GM12878 (cell line): ENCODE data around the gene EAF1. TPM values are rescaled to one million over a fixed set of nuclear protein-coding genes. Genes with fewer than 3 reads are reported as not detected.
A peak's percentile ranks its signal among the peaks of the same experiment; 100 is the strongest.

Source experiments
- ATAC-seq: fragments of 200-7000 bp; cut with Tn5 transposase; 3 replicates; pipeline ENCODE4 v1.9.1; 2020; ENCODE audit warnings: mild to moderate bottlenecking, moderate library complexity
- BruUV-seq: library from RNA; stranded (reverse); fragments of 400-500 nt; replicated peaks from 2 replicates; lab custom pipeline; 2021; lab: Mats Ljungman, UMichigan
- CTCF ChIA-PET: fragments of 300-600 bp; sonication (Branson Sonifier 250); formaldehyde crosslinking; extraction: SDS; loops from one replicate; lab custom pipeline; 2021; ENCODE audit warnings: inconsistent platforms; lab: Yijun Ruan, JAX
- POLR2A ChIA-PET: fragments of 350-600 bp; formaldehyde crosslinking; extraction: SDS; loops from one replicate; lab custom pipeline; 2021; ENCODE audit warnings: inconsistent platforms; lab: Charles Lee
- RAD21 ChIA-PET: fragments of 300-600 bp; sonication (Branson Sonifier 250); formaldehyde crosslinking; loops from one replicate; lab custom pipeline; 2023; ENCODE audit warnings: antibody characterized with exemption; ENCODE audit not compliant: unreplicated experiment; lab: Charles Lee
- SMC1A ChIA-PET: fragments of 300-600 bp; sonication (Branson Sonifier 250); formaldehyde crosslinking; loops from one replicate; lab custom pipeline; 2023; ENCODE audit not compliant: unreplicated experiment, uncharacterized antibody; lab: Charles Lee
- DNase-seq: peaks from one replicate; pipeline ENCODE4 v3.0.0-alpha.2; 2011; ENCODE audit warnings: low read depth, low spot score
- FAIRE-seq: peaks from 3 replicates; lab custom pipeline; 2011; peaks lifted over from hg19 to GRCh38; lab: Jason Lieb, UNC
- H2AFZ ChIP-seq: 2 replicates; pipeline ENCODE4 v1.6.0; 2011; ENCODE audit warnings: low read depth, low read length, control low read depth; ENCODE audit not compliant: control insufficient read depth
- H3K27ac ChIP-seq: 2 replicates; pipeline ENCODE4 v1.5.1; 2011; ENCODE audit warnings: control low read depth; ENCODE audit not compliant: control insufficient read depth, insufficient read depth
- H3K27me3 ChIP-seq, 2 experiments: replicated peaks in 1 of 2; 2 replicates each; pipeline versions ENCODE4 v1.6.0 to v1.6.1; 2011; ENCODE audit warnings: low read length in 1 of 2; ENCODE audit not compliant: control insufficient read depth in 2 of 2, insufficient read depth in 2 of 2
- H3K36me3 ChIP-seq, 2 experiments: 2 replicates each; pipeline ENCODE4 v1.5.1; 2011; ENCODE audit warnings: low read length in 1 of 2; ENCODE audit not compliant: control insufficient read depth in 2 of 2, insufficient read depth in 2 of 2
- H3K4me1 ChIP-seq: 2 replicates; pipeline ENCODE4 v1.6.1; 2011; ENCODE audit warnings: mild to moderate bottlenecking, low read length, moderate library complexity, mixed read lengths; ENCODE audit not compliant: control insufficient read depth, insufficient read depth
- H3K4me2 ChIP-seq: 2 replicates; pipeline ENCODE4 v1.6.0; 2011; ENCODE audit warnings: control low read depth; ENCODE audit not compliant: control insufficient read depth, insufficient read depth
- H3K4me3 ChIP-seq: fragments of 200-600 bp; sonication (generic); 2 replicates; pipeline ENCODE4 v1.5.1; 2016
- H3K79me2 ChIP-seq: 2 replicates; pipeline ENCODE4 v1.6.0; 2011; ENCODE audit warnings: low read length; ENCODE audit not compliant: control insufficient read depth, insufficient read depth
- H3K9ac ChIP-seq: 2 replicates; pipeline ENCODE4 v1.8.0; 2011; ENCODE audit warnings: low read length, control low read depth, mixed read lengths; ENCODE audit not compliant: control insufficient read depth, insufficient read depth
- H3K9me3 ChIP-seq: replicated peaks from 3 replicates; pipeline ENCODE4 v1.5.1; 2011; ENCODE audit warnings: mild to moderate bottlenecking, low read length; ENCODE audit not compliant: control insufficient read depth, insufficient read depth
- H4K20me1 ChIP-seq: 2 replicates; pipeline ENCODE4 v1.6.0; 2011; ENCODE audit not compliant: control insufficient read depth, insufficient read depth
- CBX5 ChIP-seq: sonication (generic); IDR thresholded peaks from 2 replicates; pipeline ENCODE4 v1.6.1; 2016; ENCODE audit warnings: low read depth, moderate library complexity, mild to moderate bottlenecking, inconsistent platforms
- CHD1 ChIP-seq: IDR thresholded peaks from 2 replicates; pipeline ENCODE4 v1.6.1; 2012; ENCODE audit warnings: low read depth, low read length, improper control_type of control experiment
- E2F8 ChIP-seq: fragments of 450-650 bp; IDR thresholded peaks from 2 replicates; pipeline ENCODE4 v1.6.1; 2018; ENCODE audit warnings: mild to moderate bottlenecking, low read depth, moderate library complexity; ENCODE audit not compliant: partially characterized antibody
- IKZF1 ChIP-seq: fragments of 450-650 bp; conservative IDR thresholded peaks from 2 replicates; pipeline ENCODE4 v1.6.1; 2017; ENCODE audit warnings: antibody characterized with exemption, mild to moderate bottlenecking
- MLLT1 ChIP-seq: fragments of 450-650 bp; IDR thresholded peaks from 2 replicates; pipeline ENCODE4 v1.6.1; 2016; ENCODE audit warnings: mild to moderate bottlenecking
- NFYA ChIP-seq: IDR thresholded peaks from 2 replicates; pipeline ENCODE4 v1.6.1; 2011; ENCODE audit warnings: low read depth, mild to moderate bottlenecking, low read length, improper control_type of control experiment, borderline replicate concordance
- POLR2AphosphoS2 ChIP-seq: IDR thresholded peaks from 2 replicates; pipeline ENCODE4 v1.6.1; 2011; ENCODE audit warnings: low read depth, mild to moderate bottlenecking, low read length, improper control_type of control experiment, moderate library complexity
- RB1 ChIP-seq: fragments of 450-650 bp; formaldehyde crosslinking; IDR thresholded peaks from 2 replicates; pipeline ENCODE4 v1.6.1; 2017; ENCODE audit warnings: mild to moderate bottlenecking, borderline replicate concordance
- RBBP5 ChIP-seq: fragments of 200-600 bp; sonication (generic); conservative IDR thresholded peaks from 2 replicates; pipeline ENCODE4 v1.6.1; 2016
- RELA ChIP-seq: fragments of 450-650 bp; IDR thresholded peaks from 2 replicates; pipeline ENCODE4 v1.8.0; 2014; ENCODE audit warnings: borderline replicate concordance; ENCODE audit not compliant: partially characterized antibody
- ZBTB4 ChIP-seq: fragments of 450-650 bp; formaldehyde crosslinking; IDR thresholded peaks from 2 replicates; pipeline ENCODE4 v1.4.0; 2022; ENCODE audit warnings: mild to moderate bottlenecking, moderate library complexity
- WGBS: methylation state at CpG from one replicate; pipeline ENCODE4 v1.1.6; 2016; ENCODE audit warnings: low lambda C conversion rate; ENCODE audit not compliant: insufficient replicate concordance, insufficient coverage; ENCODE audit errors: missing lambda C conversion rate; 5-methylcytosine and 5-hydroxymethylcytosine counted together
- in situ Hi-C: fragments of 300-500 bp; cut with MboI; formaldehyde crosslinking; loops from 9 replicates; pipeline ENCODE4 v1.14.3; 2018; ENCODE audit warnings: mixed read lengths
- intact Hi-C: fragments of 100-400 bp; cut with micrococcal nuclease; formaldehyde crosslinking; loops from one replicate; pipeline ENCODE4 v1.14.2; 2022; ENCODE audit not compliant: unreplicated experiment
- polyA plus RNA-seq, 11 experiments: library from polyadenylated mRNA; depleted of rRNA in 4 of 11; unstranded in 6 of 11; stranded (reverse) in 5 of 11; fragments of >200 nt; fragmentation: Nextera tagmentation in 4 of 11; fragmentation: Illumina TruSeq in 1 of 11; extraction: Ambion mirVana in 4 of 11; extraction: Trizol in 1 of 11; gene quantifications; 1 replicate in 1 of 11; 2 replicates in 10 of 11; pipeline versions ENCODE4 v1.2.1 to v1.2.3, GENCODE V29; 2011 to 2016; ENCODE audit warnings: inconsistent platforms in 2 of 11, missing spikeins in 2 of 11, low read depth in 1 of 11
- total RNA-seq, 4 experiments: library from RNA; depleted of rRNA in 3 of 4; stranded (reverse); fragments of >200 nt in 3 of 4; fragmentation: Illumina TruSeq in 1 of 4; extraction: Trizol in 1 of 4; gene quantifications; 2 replicates each; pipeline versions ENCODE4 v1.2.1 to v1.2.3, GENCODE V29; 2013 to 2021

The EAF1 gene
- total and polyA plus RNA-seq, 10 of the 15 experiments (the other 5 are each of a cell fraction or from before 2014, with no cell fraction given) = 6.8 to 21.6 (median 15.6) TPM

- TF ChIP-seq NFYA = no peak
Observed at GRCh38 chr3:15428539-15428938, 1.1 kb downstream of the EAF1 start (continued).

GRCh38 chr3:15429080-15429479 is 1.7 kb downstream of the EAF1 start:
- H4K20me1 ChIP-seq = no peaks in the 10 kb centered on the region
- peak overlapping the region; percentile 71; the same call in 1 of the 2 replicates for H3K9ac ChIP-seq
- no TSS peak for BruUV-seq
- no peak for DNase-seq
- no peak for FAIRE-seq
- TF ChIP-seq RBBP5 = no peak
- TF ChIP-seq ZBTB4 (CRISPR knock-in tag) = no peak
- no peak for TF ChIP-seq E2F8
- no peak for TF ChIP-seq RB1
- TF ChIP-seq CBX5 = no peak
- no peak for TF ChIP-seq MLLT1
- TF ChIP-seq POLR2AphosphoS2 = no peak
- no peak for TF ChIP-seq IKZF1
- no peak for TF ChIP-seq RELA
- no peak for TF ChIP-seq CHD1
- TF ChIP-seq, all 136 proteins: peak for 0
- Histone ChIP-seq H3K79me2 (peaks cover 41% of the 10 kb centered on the region), H3K4me2 (peak overlapping the region; percentile 82), H3K4me3 (peak overlapping the region; percentile 95), H3K4me1 (no peaks in the 10 kb centered on the region; the same call in 1 of the 2 replicates), H3K27me3 (no peaks in the 10 kb centered on the region), H3K27ac (no peak overlapping the region), H3K36me3 (peaks cover 0 to 12% of the 10 kb centered on the region in 2 experiments; a peak in 3 of 4 replicates), H3K9me3 (no peaks in the 10 kb centered on the region), H2AFZ (no peak overlapping the region)
- ChIA-PET RAD21 (interaction anchor here (0.9 to 1.5 kb wide), 2 partner anchors 24 to 127 kb away, joined by 3 read pairs; no protein-coding TSS in a partner anchor), SMC1A (interaction anchor here (0.6 to 4.0 kb wide), 12 partner anchors 38 to 316 kb away, joined by 3 to 26 read pairs (median 4); no protein-coding TSS in a partner anchor), POLR2A (interaction anchor here (0.6 to 0.7 kb wide), 2 partner anchors 140 to 363 kb away, joined by 3 to 5 read pairs; no protein-coding TSS in a partner anchor), CTCF (interaction anchor here (0.5 to 2.9 kb wide), 6 partner anchors 12 to 212 kb away, joined by 3 to 28 read pairs (median 4); no protein-coding TSS in a partner anchor)
- no peak for ATAC-seq
- 77% methylated on average over 6 of the region's 6 CpGs for WGBS
- in situ Hi-C loops (no loop called here), intact Hi-C loops (loop anchor here (2.0 kb wide), 1 partner anchor 128 kb away; no protein-coding TSS in a partner anchor)
